CD4-positive, alpha-beta T cell treated with Interleukin-15 for 4 hours (primary cell): ENCODE measurements around the gene FAHD1.

Experiments used
- DNase-seq: peaks from one replicate; pipeline ENCODE4 v3.0.0-alpha.2; 2020; ENCODE audit warnings: low spot score

Gene FAHD1

GRCh38 chr16:1817276-1817589, 9.8 kb upstream of the FAHD1 start:
- no peak for DNase-seq

DNA sequence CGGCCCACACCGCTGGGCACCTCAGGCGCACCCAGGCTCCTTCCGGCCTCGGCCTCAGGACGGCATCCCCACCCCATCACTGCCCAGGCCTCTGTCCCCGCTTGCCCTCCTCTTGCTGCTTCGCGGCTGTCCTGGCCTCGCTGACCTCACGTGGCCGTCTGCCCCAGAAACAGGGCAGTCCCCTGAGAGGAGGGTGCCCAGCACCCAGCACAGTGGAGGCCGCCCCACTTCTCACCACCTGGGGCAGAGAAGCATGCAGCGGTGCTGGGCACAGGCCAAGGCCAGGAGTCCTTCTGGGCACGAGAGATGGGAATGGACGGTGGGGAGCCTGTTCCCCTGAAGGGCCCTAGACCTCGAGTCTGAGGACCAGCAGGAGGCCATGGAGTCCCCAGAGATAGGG, 9.3 kb upstream of the FAHD1 start:
- DNase-seq, result no peak

DNA sequence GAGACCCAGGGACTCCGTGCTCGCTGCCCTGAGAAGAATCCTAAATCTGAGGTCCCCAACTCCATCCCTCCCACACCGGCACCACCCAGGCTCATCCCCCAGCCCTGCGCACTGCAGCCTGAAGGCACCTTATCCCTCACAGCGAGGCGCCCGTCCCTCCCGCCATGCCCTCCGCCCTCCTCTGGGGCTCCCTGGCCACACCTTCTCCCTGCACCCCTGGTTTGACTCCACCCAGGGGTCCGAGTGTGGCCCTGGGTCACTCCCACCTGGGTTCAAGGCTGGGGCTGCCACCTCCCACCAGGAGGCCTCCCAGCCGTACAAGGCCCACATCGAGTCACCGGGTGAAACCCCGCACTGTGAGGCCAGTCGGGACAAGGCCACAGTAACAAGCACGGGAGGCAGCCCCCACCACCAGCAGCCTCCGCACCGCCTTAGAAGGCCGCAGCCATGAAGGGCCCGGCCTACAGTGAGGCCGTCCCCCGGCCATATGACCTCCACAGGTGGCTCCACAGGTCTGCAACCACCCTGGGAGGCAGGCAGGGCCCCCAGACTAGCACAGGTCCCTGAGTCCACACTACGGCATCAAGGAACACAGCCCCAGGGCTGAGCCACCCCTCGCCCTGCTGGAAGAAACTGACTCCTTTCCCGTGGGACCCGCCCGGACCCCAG, 8.7 kb upstream of the FAHD1 start:
- DNase-seq, result no peak

- no peak for DNase-seq
Observed at GRCh38 chr16:1818873-1819525, 8.0 kb upstream of the FAHD1 start.

GRCh38 chr16:1819611-1820010, 7.4 kb upstream of the FAHD1 start:
- DNase-seq, result no peak

DNA sequence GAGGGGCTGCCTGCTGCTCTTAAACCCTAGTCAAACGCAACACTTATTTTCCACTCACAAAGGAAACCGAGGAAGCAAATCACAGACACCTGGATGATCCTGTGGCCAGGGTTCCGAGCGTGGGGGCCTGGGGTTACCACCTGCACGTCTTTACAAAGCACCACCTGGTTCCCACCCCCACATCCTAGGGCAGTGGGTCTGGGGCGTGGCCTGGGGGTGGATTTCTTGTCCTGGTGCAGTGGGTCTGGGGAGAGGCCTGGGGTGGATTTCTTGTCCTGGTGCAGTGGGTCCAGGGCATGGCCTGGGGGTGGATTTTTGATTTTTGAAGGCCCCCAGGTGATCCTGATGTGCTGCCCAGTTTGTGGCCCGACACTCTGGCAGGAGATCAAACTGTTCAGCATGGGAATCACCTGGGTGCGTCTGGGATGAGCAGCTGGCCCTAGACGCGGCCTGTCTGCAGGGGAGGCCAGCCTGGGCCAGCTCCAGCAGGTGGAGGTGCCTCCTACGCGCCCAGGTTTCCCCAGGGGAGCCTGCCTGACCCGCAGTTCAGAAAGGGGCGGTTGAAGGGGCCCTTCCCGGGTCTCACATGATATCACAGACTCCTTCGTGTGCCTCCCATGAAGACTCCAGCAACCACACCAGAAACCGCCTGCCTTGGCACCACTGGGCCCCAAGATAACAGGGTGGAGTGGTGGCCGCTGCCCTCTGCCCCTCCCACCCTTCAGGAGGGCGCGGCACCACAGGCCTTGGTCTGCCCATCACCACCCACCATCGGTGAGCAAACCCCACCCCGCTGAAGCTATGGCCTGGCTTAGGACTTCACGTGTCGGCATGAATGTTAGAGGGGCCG, 6.7 kb upstream of the FAHD1 start:
- DNase-seq, result no peak

DNA sequence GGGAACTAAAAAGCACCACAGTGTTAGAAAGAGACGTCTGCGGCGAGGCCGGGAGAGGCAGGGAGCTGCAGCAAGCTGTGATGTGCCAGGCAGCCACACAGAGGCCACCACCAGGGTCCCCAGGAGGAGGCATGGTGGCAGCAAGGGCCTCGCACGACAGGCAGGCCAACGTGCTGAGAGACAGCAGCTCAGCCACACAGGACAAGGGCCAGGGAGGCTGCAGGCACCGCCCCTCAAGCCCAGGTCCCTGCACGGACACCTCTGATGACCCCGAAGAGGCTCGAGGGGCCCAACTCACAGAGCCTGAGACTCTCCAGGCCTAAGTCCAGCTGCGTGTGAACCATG, 6.1 kb upstream of the FAHD1 start:
- DNase-seq, result no peak

- DNase-seq, result no peak
Observed at GRCh38 chr16:1821861-1822611, 5.0 kb upstream of the FAHD1 start.

GRCh38 chr16:1822801-1823200, 4.2 kb upstream of the FAHD1 start:
- no peak for DNase-seq

DNA sequence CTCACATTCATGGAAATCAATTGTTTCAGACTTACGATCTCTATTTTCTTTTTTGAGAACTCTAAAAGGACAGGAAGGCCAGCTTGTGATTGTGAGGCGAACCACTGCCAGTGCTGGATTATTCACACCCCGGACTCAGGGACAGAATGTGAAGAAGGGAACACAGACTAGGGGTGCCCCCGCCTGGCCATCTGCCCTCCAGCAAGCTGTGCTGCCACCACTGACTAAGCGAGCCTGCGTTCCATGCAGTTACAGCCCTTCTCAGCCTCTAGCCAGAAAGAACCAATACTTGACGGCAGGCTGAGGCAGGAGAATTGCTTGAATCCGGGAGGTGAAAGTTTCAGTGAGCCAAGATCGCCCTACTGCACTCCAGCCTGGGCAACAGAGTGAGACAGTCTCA, 3.2 kb upstream of the FAHD1 start:
- no peak for DNase-seq

- no peak for DNase-seq
Observed at GRCh38 chr16:1825381-1825863, 1.6 kb upstream of the FAHD1 start.

- peak; percentile 62 for DNase-seq
Observed at GRCh38 chr16:1825864-1826690, 929 bp upstream of the FAHD1 start.

GRCh38 chr16:1828645-1829410, 1.8 kb downstream of the FAHD1 start:
- no peak for DNase-seq

GRCh38 chr16:1830213-1830612, 3.2 kb downstream of the FAHD1 start:
- DNase-seq, result no peak

- DNase-seq, result no peak
Observed at GRCh38 chr16:1831186-1832075, 4.4 kb downstream of the FAHD1 start.

DNA sequence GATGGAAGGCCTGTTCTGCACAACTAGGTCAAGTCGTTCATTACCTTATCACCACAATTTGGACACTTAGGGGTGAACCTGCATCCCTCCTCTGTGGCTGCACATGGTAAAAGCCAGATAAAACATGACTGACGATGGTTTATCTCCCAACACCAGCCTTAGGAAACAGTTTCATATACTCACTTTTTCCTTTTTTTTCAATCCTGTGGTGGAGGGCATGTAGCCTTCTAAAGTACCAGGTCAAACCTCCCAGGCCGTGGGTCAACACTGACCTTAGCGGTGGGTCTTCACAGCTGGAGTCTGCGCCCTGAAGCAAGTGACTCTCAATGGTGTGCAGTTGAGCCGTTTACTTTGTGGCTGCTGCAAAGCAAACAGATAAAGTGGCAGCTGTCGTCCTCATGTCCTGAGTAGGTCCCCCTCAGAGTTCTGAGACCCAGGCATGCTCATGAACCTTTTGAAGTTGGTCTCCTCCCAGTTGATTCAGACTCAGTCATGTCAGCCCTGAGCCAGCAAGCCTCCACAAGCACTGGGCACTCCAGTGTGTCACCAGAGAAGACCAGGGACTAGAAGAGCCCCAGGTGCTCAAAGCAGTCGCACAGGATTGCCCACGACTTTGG, 5.9 kb downstream of the FAHD1 start:
- no peak for DNase-seq

DNA sequence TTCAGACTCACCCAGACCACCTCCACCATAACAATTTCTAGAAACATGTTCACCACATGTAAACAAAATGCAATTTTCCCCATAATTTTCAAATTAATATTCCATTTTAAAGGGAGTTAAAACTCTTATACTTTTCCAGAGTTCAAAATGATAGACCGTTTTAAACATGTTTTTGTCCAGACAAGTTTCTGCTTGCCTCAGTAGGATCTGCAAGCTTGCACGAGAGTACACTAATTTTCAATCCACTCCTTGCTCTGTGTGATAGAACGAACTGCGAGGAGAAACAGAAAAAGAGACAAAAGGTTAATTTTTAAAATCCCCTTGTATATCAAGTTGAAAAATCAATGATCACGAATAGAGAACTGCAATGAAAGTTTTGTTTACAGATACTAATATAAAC, 7.1 kb downstream of the FAHD1 start:
- DNase-seq, result no peak

GRCh38 chr16:1839554-1839953, 12.5 kb downstream of the FAHD1 start:
- DNase-seq, result no peak

DNA sequence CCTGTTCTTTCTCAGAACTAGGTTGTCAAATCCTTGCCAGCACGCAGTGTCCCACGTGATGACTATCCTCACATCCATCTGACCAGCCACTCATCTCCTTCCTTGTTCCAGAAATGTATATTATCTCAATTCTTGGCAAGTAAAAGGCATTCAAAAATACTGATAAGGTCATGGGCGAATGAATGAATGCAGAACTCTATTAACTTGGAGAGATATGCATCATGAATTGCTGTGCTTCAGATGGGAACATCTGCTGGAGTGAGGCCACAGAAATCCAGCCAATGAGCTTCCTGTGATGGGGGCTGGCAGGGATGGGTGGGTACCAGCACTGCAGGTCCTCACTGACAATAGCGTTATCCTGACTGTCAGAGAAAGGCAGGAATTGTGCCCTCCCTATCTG, 19.0 kb downstream of the FAHD1 start:
- DNase-seq, result no peak
